ENCODE data around the gene F7.

GRCh38 chr13:113061796-113062425, 43.7 kb upstream of the F7 start:
- no peak for TF ChIP-seq CTCF (IDR thresholded peaks at IDR 0.05 in 8 of 11, conservative IDR thresholded peaks at IDR 0.05 in 3 of 11)
- no peak for TF ChIP-seq POLR2A (IDR thresholded peaks at IDR 0.05)
- TF ChIP-seq POLR2AphosphoS5 (IDR thresholded peaks at IDR 0.05) = no peak

Measured in spleen (tissue), 7 donors.